ENCODE data around the gene PCYT1B. TPM values are rescaled to one million over a fixed set of nuclear protein-coding genes. Genes with fewer than 3 reads are reported as not detected.
A peak's percentile ranks its signal among the peaks of the same experiment; 100 is the strongest.

PCYT1B gene
- total and polyA plus RNA-seq, 2 of the 13 experiments (the other 11 are each of a cell fraction or from before 2014, with no cell fraction given) = 6.1 to 9.2 TPM

DNA sequence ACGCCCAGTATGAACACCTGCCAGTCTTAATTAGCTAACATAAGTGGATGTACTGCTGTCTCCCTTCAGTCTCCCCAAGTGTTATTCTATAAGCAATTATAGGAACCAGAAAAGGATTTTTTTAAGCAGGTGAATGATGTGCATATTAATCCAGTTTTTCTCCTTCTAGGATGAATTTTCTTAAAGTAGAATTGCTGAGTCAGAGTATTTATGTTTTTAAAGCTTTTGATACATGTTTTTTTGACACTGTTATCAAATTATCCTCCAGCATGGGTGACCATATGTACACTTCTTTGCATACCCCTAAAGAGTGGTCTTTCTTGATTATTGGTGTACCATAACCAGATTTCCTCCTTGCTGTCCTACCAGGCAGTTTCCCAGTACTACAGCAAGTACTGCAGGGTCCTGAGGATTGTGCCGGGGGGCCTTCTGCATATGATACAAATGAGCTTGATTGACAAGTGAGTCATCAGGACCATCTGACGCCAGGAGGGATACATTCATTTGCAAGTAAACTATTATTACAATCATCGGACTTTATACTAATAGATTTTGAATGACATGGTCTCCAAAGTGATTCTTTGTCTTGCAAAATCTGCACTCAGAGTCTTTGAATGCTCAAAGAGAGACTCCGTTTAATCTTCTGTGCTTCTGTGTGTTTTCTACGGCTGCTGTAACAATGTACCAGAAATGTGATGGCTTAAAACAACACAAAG lies 10.7 kb upstream of the PCYT1B start:
- in situ Hi-C loops (cut with HindIII; ENCODE audit: extremely low pct_ligation_motif_present, low pct_unique_long_range_greater_than_20kb) = no loop called here
- no peak for FAIRE-seq
- no peak for DNase-seq (ENCODE audit: low spot score)
- ChIA-PET CTCF (ENCODE audit: low intra/inter-chr PET ratio, low total read pairs) (no interaction called here), POLR2A (no interaction called here)
- TF ChIP-seq ZKSCAN8 (CRISPR knock-in tag; IDR thresholded peaks at IDR 0.05; ENCODE audit: borderline replicate concordance) (no peak), FOSL2 (CRISPR knock-in tag; IDR thresholded peaks at IDR 0.05) (no peak), MAFK (conservative IDR thresholded peaks at IDR 0.05 in 1 of 2, IDR thresholded peaks at IDR 0.05 in 1 of 2; ENCODE audit: low read length in 2 of 2) (peak; percentile 66 to 88), KDM6A (CRISPR knock-in tag; IDR thresholded peaks at IDR 0.05; ENCODE audit: low read depth) (no peak), ETV6 (CRISPR knock-in tag; conservative IDR thresholded peaks at IDR 0.05) (no peak), SKI (IDR thresholded peaks at IDR 0.05; ENCODE audit: partially characterized antibody) (no peak), MAFF (IDR thresholded peaks at IDR 0.05; ENCODE audit: low read depth, low read length) (peak; percentile 81), ZNF737 (CRISPR knock-in tag; IDR thresholded peaks at IDR 0.05; ENCODE audit: borderline replicate concordance) (no peak), ZMYM2 (CRISPR knock-in tag; IDR thresholded peaks at IDR 0.05) (no peak), CBX1 (IDR thresholded peaks at IDR 0.05; ENCODE audit: low read depth) (no peak), PTBP1 (IDR thresholded peaks at IDR 0.05; ENCODE audit: low read depth, low read length, poor library complexity, severe bottlenecking) (no peak), KDM4B (CRISPR knock-in tag; IDR thresholded peaks at IDR 0.05) (no peak), ZNF576 (CRISPR knock-in tag; IDR thresholded peaks at IDR 0.05) (no peak)
- TF ChIP-seq, protein P1, sequence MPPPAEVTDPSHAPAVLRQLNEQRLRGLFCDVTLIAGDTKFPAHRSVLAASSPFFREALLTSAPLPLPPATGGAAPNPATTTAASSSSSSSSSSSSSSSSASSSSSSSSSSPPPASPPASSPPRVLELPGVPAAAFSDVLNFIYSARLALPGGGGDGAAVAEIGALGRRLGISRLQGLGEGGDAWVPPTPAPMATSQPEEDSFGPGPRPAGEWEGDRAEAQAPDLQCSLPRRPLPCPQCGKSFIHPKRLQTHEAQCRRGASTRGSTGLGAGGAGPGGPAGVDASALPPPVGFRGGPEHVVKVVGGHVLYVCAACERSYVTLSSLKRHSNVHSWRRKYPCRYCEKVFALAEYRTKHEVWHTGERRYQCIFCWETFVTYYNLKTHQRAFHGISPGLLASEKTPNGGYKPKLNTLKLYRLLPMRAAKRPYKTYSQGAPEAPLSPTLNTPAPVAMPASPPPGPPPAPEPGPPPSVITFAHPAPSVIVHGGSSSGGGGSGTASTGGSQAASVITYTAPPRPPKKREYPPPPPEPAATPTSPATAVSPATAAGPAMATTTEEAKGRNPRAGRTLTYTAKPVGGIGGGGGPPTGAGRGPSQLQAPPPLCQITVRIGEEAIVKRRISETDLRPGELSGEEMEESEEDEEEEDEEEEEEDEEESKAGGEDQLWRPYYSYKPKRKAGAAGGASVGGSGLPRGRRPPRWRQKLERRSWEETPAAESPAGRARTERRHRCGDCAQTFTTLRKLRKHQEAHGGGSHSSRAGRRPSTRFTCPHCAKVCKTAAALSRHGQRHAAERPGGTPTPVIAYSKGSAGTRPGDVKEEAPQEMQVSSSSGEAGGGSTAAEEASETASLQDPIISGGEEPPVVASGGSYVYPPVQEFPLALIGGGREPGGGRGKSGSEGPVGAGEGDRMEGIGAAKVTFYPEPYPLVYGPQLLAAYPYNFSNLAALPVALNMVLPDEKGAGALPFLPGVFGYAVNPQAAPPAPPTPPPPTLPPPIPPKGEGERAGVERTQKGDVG (CRISPR knock-in tag; IDR thresholded peaks at IDR 0.05; ENCODE audit: borderline replicate concordance) = no peak
- no peak overlapping the region for H3K9ac ChIP-seq (ENCODE audit: insufficient read depth, low read depth, low read length)
- no peak for ATAC-seq
- H3K4me1 ChIP-seq (ENCODE audit: insufficient read depth, low read length) = peaks cover 40% of the 10 kb centered on the region
- intact Hi-C loops (cut with micrococcal nuclease; ENCODE audit: unreplicated experiment) = no loop called here
- H3K4me3 ChIP-seq (replicated peaks in 1 of 3; ENCODE audit: insufficient read depth in 1 of 3, low read depth in 2 of 3, low read length in 3 of 3) = no peak overlapping the region
- H3K36me3 ChIP-seq (replicated peaks in 1 of 2; ENCODE audit: control insufficient read depth in 1 of 2, insufficient read depth in 2 of 2, low read length in 2 of 2) = no peaks in the 10 kb centered on the region
- BruUV-seq (replicated peaks) = no TSS peak
- no peaks in the 10 kb centered on the region for H3K27me3 ChIP-seq (ENCODE audit: control insufficient read depth in 1 of 2, insufficient read depth in 2 of 2, low read length in 2 of 2)
- H2AFZ ChIP-seq (ENCODE audit: low read length) = no peak overlapping the region
- WGBS (ENCODE audit: low lambda C conversion rate) = 92% methylated on average over 5 of the region's 6 CpGs
- no peak overlapping the region for H3K4me2 ChIP-seq (ENCODE audit: low read depth, low read length)
- H3K9me3 ChIP-seq (ENCODE audit: low read length) = no peaks in the 10 kb centered on the region
- no peaks in the 10 kb centered on the region for H3K79me2 ChIP-seq (ENCODE audit: insufficient read depth, low read length)
- no peak overlapping the region for H3K27ac ChIP-seq (ENCODE audit: extremely low read length, insufficient read depth, low read length)
- no peaks in the 10 kb centered on the region for H4K20me1 ChIP-seq (ENCODE audit: insufficient read depth, low read length)

Data from HepG2 (cell line).